HG03354 (cell line): ENCODE data around the gene MAML3.

Source experiments
- ATAC-seq: cut with Tn5 transposase; IDR thresholded peaks from one replicate; pipeline ENCODE4 v1.9.1; 2021; ENCODE audit warnings: mild to moderate bottlenecking; ENCODE audit not compliant: unreplicated experiment, poor library complexity, severe bottlenecking

MAML3 gene

DNA sequence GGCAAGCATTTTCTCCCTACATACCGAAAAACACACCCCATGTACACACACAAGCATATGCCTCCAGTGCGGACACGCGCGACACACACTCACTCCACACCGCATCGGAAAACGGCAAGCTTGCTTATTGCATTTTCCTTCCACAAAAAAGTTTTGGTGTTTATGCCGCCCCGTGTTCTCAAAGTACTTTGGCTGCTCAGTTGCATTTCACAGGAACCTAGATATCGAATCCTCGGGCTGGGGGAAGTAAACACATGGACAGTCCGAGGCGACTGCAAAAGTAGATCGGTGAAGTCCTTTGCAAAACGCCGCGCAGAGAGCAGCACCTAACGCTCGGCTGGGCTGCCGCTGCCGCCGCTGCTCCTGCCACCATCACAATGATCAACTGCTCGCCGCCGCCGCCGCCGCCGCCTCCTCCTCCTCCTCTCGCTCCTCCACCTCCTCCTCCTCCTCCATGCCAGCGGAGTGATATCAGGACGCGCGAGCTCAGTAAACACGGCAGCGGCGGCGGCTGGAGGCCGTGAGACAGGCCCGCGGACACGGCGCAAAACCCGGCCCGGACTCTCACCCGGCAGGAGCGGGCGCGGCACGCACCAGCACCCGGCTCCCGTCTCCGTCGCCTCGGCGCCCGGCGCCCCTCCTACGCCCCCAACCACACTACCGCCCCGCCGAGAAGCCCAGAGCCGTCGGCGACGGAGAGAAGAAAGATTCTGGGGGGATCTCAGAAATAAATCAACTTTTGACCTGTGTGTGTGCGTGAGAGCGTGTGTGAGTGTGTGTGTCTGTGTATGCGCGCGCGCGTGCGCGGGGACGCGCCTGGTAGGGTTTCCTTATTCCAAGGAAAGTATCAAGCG is at the start of gene MAML3:
MAML3 (minus strand) TSS at position 467 of the 854 bp plus-strand sequence. CDS start 857 bp downstream, outside the sequence.
- peak; percentile 52 for ATAC-seq

DNA sequence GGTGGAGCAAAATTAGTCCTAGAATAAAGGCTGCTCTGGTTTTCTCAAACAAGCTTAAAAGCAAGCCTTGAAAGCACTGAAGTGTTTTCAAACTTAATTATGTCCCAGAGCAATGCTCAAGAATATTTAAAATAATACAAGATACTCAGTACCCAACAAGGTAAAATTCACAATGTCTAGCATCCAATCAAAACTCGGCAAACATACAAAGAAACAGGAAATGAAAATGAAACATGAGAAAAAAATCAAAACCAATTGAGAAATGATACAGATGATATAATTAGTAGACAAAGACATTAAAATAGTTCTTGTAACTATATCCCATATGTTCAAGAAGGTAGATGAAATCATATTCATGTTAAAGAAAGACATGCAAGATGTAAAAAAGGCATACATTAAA is 45.0 kb upstream of the MAML3 start:
- ATAC-seq: no peak

DNA sequence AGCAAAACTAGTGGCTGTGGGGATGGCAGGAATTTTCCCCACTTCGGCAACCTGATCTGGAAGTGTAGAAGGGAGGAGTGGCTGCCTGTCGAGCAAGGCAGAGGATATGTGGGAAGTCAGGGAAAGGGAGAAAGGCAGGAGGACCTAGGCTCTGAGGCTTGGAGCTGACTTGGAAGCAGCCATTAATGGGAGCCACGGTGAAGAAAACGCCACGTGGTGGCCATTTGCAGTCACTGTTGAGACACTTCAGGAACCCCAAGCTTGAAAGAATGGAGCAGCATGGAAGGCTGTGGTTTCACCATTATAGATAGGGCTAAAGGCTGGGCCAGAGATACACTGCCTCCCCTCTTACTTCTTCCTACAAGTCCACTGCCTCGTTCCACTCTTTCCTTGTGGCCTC is 41.8 kb upstream of the MAML3 start:
- no peak for ATAC-seq

DNA sequence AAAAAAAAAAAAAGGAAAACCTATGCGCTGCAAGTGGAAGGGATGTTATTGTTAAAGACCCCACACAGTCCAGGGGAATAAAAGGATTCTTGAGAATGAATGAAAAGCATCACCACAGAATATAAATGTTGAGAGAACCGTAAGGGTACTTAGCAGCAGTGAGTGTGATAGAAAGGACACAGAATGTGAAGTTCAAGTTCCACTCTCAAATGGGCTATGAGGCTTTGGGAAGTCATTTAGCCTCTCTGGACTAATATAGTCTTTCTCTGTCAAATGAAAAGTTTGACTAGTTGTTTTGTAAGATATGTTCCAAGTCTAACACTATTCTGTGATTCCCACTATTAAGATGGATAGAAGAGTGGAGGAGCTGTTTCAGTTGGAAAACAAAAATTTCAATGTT is 35.8 kb upstream of the MAML3 start:
- no peak for ATAC-seq

DNA sequence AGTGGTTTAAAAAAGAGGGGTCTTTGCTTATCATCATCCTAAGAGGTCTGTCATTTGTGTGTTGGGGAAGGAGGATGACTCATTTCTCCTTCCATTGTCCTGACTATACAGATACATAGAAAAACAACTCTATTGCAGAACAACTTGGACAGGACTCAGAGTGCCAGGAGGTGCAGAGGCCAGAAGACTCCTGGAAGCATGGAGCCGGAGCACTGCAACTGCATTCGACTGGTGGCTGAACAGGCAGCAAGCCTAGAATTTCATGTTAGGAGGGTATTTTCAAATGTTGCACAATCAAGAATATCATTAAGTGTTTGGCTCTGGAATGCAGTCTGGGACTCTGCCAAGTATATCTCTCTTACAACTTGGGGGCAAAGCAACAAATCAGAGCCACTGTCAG is 35.0 kb upstream of the MAML3 start:
- ATAC-seq: no peak

DNA sequence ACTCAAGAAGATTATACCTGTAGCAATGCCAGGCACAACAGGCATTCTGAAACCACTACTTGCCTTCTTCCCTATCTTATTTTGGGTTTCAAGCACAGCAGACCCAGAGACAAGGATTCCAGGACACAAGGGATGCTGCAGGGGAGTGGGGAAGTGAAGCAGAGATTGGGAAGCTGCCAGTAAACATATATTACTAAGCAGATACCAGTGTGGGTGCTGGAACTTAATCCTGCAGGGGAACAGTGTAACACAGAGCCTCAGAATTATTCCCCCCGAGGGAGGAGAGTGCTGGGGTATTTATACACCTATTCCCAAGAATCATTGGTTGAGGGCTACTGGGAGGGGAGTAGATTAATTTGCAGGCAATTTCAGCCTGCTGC is 33.3 kb upstream of the MAML3 start:
- ATAC-seq: no peak

DNA sequence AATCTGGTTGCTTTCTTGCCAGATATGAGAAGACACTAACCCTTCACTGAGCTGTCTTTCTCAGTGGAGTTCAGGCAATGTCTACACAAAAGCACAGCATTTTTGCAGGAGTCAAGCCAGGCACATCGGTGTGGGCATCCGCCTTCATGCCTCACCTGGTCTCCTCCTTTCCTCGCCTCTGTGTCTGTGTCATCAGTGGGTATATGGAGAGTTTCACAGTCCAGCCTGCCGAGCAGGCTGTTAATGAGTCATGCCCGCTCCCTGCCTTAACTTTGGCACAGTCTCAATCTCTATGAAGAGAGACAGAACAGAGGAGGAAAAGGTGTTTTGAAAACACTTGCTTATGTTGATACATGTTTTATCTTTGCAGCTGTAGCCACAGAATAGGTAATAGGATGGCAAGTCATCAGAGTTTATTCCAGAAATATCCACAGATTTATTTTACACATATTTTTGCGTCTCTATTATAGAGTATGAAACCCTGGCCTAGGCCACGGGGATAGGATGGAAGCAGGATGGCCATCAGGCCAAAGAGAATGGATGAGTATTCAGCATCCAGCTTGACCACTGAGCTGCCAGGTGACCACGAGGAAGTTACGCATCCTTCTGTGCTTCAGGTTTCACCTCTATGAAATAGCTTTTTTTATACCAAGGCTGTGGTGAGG is 32.8 kb upstream of the MAML3 start:
- no peak for ATAC-seq

DNA sequence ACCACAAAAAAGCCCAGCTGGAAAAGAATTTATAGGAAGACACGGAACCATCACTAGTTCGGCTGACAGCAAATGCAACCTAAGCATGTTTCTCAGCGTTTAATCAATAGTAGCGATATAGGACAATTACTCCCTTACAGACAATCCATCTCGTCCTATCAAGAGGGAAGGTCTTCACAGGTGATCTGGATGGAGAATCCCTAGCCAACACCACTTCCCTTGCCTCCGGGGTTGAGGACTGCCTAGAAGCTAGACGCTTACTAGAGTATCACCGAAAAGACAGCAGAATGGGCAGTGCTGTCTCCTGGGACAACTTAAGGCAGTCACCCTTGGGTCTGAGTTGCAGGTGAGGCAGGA is 32.1 kb upstream of the MAML3 start:
- no peak for ATAC-seq

DNA sequence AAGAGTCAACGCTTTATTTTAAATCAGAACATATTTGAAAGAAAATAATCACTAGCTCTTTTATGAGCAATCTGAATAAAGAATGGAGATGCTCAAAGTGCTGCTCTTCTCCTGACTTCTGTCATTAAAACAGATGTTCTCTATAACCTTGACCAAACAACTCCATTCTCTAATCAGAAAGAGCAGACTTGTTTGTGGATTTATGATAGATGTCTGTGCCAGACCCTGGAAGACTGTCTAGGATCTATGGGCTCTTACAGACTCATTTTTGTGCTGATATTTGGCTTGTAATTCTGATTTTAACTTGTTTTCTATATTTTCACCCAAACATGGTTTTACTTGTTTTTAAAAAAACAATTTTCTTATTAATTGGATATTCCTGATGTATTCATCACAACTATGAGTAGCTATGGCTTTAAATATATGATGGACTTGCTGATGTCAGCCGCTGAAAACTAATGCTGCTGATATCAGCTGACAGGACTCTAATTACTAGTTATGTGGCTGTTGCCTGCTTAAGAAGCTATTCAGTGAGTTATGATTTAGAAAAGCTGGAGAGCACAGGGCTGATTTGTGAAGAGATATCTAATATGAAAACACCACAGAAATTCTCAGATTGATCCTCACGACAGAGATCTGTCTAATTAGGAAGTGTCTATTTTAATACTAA is 31.6 kb upstream of the MAML3 start:
- ATAC-seq: no peak

DNA sequence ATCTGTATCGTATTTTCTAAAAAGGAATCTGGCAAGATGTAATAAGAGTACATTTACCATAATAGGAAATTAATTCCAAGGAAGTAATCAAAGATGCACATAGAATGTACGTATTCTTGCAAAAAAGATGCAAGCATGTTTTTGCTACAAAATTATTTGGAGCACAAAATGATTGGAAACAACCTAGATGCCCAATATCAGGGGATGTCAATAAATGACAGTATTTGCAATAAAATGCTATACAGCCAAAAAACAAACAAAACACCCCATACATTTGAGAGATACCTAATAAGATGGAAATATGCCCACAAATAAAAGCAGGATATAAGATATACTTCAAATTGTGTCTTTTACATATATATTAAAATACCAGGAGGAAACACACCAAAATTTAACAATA is 29.3 kb upstream of the MAML3 start:
- ATAC-seq: no peak

DNA sequence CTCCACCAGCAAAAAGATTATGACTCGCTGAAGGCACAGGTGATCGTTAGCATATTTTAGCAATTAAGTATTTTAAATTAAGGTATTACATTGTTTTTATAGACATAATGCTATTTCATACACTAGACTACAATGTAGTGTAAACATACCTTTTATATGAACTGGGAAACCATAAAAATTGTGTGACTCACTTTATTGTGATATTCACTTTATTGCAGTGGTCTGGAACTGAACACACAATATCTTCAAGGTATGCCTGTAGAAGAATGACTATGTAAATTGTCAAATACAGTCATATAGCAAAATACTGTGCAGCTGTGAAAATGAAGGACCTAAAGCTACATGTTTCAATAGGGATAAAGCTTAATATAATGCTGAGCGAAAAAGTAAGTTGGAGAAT is 26.6 kb upstream of the MAML3 start:
- ATAC-seq: no peak

DNA sequence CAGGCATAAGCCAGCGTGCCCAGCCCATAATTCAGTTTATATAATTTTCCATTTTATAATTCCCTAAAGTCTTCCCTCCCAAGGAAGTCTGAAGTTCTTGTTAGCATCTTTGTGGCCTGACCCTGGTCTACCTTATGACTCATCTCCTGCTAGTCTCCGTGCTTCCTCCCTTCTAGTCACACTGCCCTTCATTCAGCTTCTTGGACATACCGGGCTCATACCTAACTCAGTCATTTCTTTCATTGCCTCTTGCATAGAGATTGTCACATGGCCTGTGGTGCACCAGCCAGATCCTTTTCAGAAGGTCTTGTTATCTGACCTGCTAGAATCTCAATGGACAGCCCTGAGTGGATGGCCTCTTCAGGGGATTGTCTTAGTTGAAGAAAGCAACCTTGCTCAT is 22.8 kb upstream of the MAML3 start:
- ATAC-seq: no peak

DNA sequence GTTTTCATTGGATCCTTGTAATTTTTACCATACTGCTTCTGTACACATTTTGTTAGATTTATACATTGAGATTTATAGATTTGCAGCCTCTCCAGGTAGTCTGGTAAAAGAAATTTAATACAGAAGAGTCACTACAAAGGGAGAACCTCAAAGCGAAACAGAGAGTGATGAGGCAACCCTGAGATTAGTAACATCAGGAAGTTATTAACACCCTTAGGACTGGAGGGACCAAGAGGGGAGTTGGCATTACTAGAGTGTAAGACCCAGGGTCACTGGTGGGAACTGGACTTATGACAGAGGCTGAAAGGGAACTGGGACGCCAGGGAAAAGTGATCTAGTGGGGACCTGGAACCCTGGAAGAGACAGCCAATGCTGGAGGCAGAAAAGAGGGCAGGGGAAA is 20.6 kb upstream of the MAML3 start:
- no peak for ATAC-seq

DNA sequence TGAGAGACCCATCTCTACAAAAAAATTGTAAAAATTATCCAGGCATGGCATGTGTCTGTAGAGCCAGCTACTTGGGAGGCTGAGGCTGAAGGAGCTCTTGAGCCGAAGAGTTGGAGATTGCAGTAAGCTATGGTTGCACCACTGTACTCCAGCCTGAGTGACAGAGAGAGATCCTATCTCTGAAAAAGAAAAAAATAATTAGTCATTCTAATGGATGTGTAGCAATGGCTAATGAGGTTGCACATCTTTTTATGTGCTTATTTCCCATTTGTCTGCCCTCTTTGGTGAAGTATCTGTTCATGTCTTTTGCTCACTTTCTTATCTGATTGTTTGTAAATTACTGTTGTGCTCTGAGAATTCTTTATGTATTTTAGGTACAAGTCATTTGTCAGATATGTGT is 19.0 kb upstream of the MAML3 start:
- ATAC-seq: no peak

DNA sequence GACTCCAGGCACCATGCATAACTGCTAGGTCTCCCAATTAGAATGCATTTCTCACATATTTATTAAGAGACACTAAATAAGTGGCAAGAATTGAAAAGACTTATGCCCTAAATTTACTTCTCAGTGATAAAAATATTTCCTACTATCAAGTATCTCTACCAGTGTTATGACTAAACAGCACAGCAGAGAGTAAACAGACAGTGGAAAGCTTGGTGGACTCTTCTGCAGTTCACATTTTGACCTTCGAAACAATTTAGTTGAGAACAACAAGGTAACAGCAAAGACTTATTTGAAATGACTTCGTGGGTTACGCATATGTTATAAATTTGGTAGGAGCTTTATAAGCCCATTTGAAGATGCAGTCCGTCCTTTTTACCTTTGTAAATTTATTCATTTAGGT is 16.3 kb upstream of the MAML3 start:
- ATAC-seq: no peak

DNA sequence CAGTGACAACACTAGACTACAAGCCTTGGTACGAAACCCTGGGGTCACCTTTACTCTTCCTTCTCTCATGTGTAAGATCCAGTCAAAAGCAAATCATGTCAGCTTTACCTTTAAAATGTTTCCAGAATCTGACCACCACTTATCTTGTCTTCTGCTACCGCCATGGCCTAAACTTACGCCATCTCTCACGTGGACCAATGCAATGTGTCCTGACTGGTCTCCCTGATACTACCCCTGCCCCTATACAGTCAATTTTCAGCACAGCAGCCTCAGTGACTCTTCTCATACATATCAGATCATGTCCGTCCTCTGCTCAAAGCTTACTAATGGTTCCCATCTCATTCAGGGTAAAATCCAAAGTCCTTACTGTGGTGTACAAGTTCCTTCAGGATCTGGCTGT is 15.0 kb upstream of the MAML3 start:
- ATAC-seq: no peak

DNA sequence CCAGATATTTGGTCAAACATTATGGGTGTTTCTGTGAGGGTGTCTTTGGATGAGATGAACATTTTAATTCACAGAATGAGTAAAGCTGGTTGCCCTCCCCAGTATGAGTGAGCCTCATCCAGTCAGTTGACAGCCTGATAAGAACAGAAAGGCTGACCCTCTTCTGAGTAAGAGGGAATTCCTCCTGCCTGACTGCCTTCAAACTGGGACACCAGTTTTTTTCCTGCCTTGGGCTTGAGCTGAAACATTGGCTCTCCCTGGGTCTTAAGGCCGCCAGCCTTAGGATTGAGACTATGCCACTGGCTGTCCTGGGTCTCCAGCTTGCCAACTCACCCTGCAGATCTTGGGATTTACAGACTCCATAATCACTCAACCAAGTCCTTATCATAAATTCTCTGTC is 14.5 kb upstream of the MAML3 start:
- no peak for ATAC-seq

DNA sequence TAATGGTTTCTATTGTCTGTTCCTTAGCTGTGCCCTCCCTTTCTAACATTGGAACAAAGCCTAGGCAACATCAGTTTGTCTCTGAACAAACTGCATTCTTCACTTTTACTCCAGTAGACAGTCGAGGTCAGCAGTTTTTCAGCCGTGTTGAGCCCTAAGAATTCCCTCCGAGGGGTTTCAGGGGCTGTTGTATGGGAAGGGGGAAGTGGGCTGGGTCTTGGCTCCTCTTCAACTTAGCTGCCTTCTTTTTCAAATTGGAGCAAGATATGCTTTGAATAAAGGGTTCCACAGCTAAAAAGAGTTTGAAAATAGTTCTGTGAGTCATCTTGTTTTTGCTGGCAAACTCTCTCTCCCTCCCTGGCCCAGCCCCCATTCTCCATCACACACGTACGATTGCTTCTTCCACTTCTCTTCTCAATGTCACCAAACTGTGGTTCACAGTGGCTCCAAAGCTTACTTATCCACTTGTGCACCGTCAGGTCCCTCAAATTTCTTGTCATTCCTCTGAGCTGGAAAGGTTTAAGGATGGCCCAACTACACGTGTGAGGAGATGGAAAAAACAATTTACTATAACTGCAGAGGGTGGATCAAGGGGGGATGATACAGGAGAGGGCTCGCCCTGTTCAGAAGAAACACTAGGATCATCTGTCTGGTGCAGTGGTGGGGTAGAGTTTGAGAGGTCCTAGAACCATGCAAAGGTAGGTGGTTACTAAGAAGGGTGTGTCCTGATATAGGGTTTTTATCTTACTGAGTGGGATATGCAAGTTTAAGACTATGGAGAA is 9.2 kb upstream of the MAML3 start:
- ATAC-seq: no peak

DNA sequence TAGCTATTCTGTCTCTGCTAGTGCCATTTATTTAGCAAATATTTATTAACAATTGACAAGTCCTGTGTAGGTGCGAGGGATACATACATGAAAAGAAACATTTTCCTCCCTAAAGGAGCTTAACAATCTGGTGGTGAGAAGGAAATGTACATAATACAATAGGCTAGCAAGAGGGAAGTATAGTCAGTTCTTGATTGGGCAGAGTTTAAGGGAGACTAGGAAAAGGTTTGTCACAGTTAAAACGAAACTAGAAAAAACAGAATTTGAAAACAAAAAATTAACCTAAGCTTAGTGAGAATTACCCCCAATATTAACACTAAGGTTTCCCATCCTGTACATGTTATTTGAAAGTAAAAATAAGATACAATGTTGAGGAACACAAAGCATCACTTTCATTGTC is 8.6 kb upstream of the MAML3 start:
- ATAC-seq: no peak

DNA sequence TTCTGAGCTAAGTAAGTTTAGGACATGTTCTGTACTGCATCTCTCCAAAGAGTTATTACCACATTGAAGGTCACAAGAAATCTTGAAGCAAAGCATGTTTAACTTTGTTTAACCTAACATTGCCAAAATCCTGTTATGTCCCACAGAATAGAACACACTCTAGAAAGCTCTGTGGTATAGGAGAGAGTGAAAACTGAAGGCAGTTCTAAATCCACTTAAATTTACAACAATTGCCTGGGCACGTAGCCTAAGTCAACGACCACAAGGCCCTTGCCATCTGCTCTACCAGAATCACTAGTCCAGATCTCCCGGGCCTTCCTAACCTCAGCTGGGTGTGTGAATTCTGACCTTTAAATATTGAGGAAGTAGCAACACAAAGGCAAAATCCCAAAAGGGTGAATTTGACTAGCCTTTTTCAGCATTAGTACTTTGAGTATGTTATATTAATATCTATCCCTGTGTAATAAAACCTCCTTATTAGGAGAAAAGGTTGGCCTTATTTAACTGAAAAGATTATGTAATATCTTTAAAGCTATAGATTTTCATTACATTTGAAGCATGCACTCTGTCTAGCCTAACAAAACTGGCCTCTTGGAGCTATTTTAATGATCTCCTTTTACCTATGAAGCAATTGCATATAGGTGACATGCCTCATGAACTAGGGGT is 4.5 kb upstream of the MAML3 start:
- ATAC-seq: no peak
